ENCODE data around the gene KMO.

- no peak for TF ChIP-seq CTCF (IDR thresholded peaks at IDR 0.05)
- no peak for TF ChIP-seq POLR2AphosphoS5 (IDR thresholded peaks at IDR 0.05)
- TF ChIP-seq POLR2A (IDR thresholded peaks at IDR 0.05) = no peak
- TF ChIP-seq EP300 (IDR thresholded peaks at IDR 0.05) = no peak
These were observed 58.5 kb downstream of the KMO start for GRCh38 chr1:241590719-241591118.
